K562 (cell line): ENCODE data around the gene AFDN. TPM values are rescaled to one million over a fixed set of nuclear protein-coding genes. Genes with fewer than 3 reads are reported as not detected.

Experiments
- ATAC-seq: fragments of 200-7000 bp; cut with Tn5 transposase; 3 replicates; pipeline ENCODE4 v1.9.1; 2020; ENCODE audit warnings: moderate library complexity
- BruUV-seq: library from RNA; stranded (reverse); fragments of 400-500 nt; replicated peaks from 2 replicates; lab custom pipeline; 2021; lab: Mats Ljungman, UMichigan
- CTCF ChIA-PET: fragments of 300-600 bp; formaldehyde crosslinking; extraction: SDS; loops from one replicate; lab custom pipeline; 2021; ENCODE audit warnings: low intra/inter-chr PET ratio; lab: Yijun Ruan, JAX
- POLR2A ChIA-PET: fragments of 300-600, 350-650 bp; sonication (Branson Sonifier 250); formaldehyde crosslinking; extraction: SDS; loops from one replicate; lab custom pipeline; 2021; ENCODE audit warnings: antibody characterized with exemption, inconsistent platforms; lab: Yijun Ruan, JAX
- DNase-seq, 4 experiments: peaks; one replicate each; pipeline versions ENCODE4 v3.0.0 to v3.0.0-alpha.2; 2011 to 2018; ENCODE audit warnings: low spot score in 3 of 4, mixed read lengths in 3 of 4; ENCODE audit errors: extremely low read depth in 1 of 4
- FAIRE-seq: peaks from 2 replicates; lab custom pipeline; 2011; peaks lifted over from hg19 to GRCh38; lab: Jason Lieb, UNC
- H2AFZ ChIP-seq: 2 replicates; pipeline ENCODE4 v1.6.0; 2011; ENCODE audit warnings: low read depth, low read length, control low read depth, inconsistent platforms
- H3K27ac ChIP-seq: fragments of 200-600 bp; 3 replicates; pipeline ENCODE4 v1.8.0; 2011; ENCODE audit warnings: low read depth, mild to moderate bottlenecking, control low read depth, inconsistent platforms, low read length, moderate library complexity, mixed read lengths; ENCODE audit errors: extremely low read depth
- H3K27me3 ChIP-seq, 2 experiments: fragments of 300-600 bp in 1 of 2; 2 replicates in 1 of 2; 3 replicates in 1 of 2; pipeline versions ENCODE4 v1.6.0 to v1.8.0; 2011; ENCODE audit warnings: inconsistent platforms in 2 of 2, low read length in 2 of 2, mild to moderate bottlenecking in 1 of 2, mixed read lengths in 1 of 2, moderate library complexity in 1 of 2; ENCODE audit not compliant: control insufficient read depth in 2 of 2, insufficient read depth in 2 of 2
- H3K36me3 ChIP-seq: fragments of 300-600 bp; 3 replicates; pipeline ENCODE4 v1.8.0; 2011; ENCODE audit warnings: mild to moderate bottlenecking, low read length, inconsistent platforms; ENCODE audit not compliant: control insufficient read depth, insufficient read depth
- H3K4me1 ChIP-seq, 2 experiments: fragments of 200-600 bp in 1 of 2; replicated peaks in 1 of 2; 2 replicates in 1 of 2; 3 replicates in 1 of 2; pipeline versions ENCODE4 v1.5.1 to v1.8.0; 2011; ENCODE audit warnings: inconsistent platforms in 2 of 2, low read length in 2 of 2, mild to moderate bottlenecking in 1 of 2, mixed read lengths in 1 of 2, moderate library complexity in 1 of 2; ENCODE audit not compliant: control insufficient read depth in 2 of 2, insufficient read depth in 2 of 2
- H3K4me2 ChIP-seq: 2 replicates; pipeline ENCODE4 v1.6.1; 2011; ENCODE audit warnings: low read length, control low read depth, inconsistent platforms, mixed read lengths; ENCODE audit not compliant: insufficient read depth
- H3K4me3 ChIP-seq: fragments of 200-600 bp; sonication (generic), shearing (Covaris generic); 2 replicates; pipeline ENCODE4 v1.5.1; 2016; ENCODE audit warnings: control low read depth, inconsistent platforms
- H3K79me2 ChIP-seq: fragments of 200-600 bp; 3 replicates; pipeline ENCODE4 v1.8.0; 2011; ENCODE audit warnings: low read length, inconsistent platforms; ENCODE audit not compliant: control insufficient read depth, insufficient read depth
- H3K9ac ChIP-seq, 2 experiments: 2 replicates each; pipeline versions ENCODE4 v1.6.0 to v1.6.1; 2011; ENCODE audit warnings: low read depth in 2 of 2, low read length in 2 of 2, control low read depth in 1 of 2, inconsistent platforms in 1 of 2, mild to moderate bottlenecking in 1 of 2, mixed read lengths in 1 of 2; ENCODE audit not compliant: insufficient read depth in 1 of 2
- H3K9me1 ChIP-seq: one replicate; pipeline ENCODE4 v1.6.0; 2011; ENCODE audit warnings: inconsistent platforms, mild to moderate bottlenecking, low read length, moderate library complexity; ENCODE audit not compliant: control insufficient read depth, insufficient read depth
- H3K9me3 ChIP-seq: replicated peaks from 2 replicates; pipeline ENCODE4 v1.5.1; 2011; ENCODE audit warnings: low read depth, low read length, inconsistent platforms; ENCODE audit not compliant: control insufficient read depth, insufficient read depth
- H4K20me1 ChIP-seq: replicated peaks from 2 replicates; pipeline ENCODE4 v1.6.1; 2011; ENCODE audit warnings: low read length, inconsistent platforms, mixed read lengths; ENCODE audit not compliant: control insufficient read depth, insufficient read depth
- CHD1 ChIP-seq: fragments of 200-600 bp; sonication (generic); IDR thresholded peaks from one replicate; pipeline ENCODE4 v1.6.1; 2012; ENCODE audit warnings: mild to moderate bottlenecking, moderate library complexity, low read length, inconsistent platforms
- MXI1 ChIP-seq: IDR thresholded peaks from 2 replicates; pipeline ENCODE4 v1.6.1; 2011; ENCODE audit warnings: low read depth, mild to moderate bottlenecking, improper control_type of control experiment, low read length
- NFE2L1 ChIP-seq: fragments of 450-650 bp; IDR thresholded peaks from 2 replicates; pipeline ENCODE4 v1.6.1; 2016; ENCODE audit warnings: missing genetic modification characterization, low read depth, mild to moderate bottlenecking, missing compliant biosample characterization, moderate library complexity, borderline replicate concordance
- PHF20 ChIP-seq: fragments of 450-650 bp; IDR thresholded peaks from 2 replicates; pipeline ENCODE4 v1.6.1; 2018; ENCODE audit not compliant: partially characterized antibody
- PRDM10 ChIP-seq: fragments of 450-650 bp; IDR thresholded peaks from 2 replicates; pipeline ENCODE4 v1.6.1; 2018; ENCODE audit not compliant: partially characterized antibody
- RBM22 ChIP-seq: fragments of 200-400 bp; formaldehyde crosslinking; IDR thresholded peaks from 2 replicates; pipeline ENCODE4 v1.6.1; 2018; ENCODE audit warnings: low read length, low read depth; ENCODE audit not compliant: poor library complexity, severe bottlenecking
- SRSF9 ChIP-seq: fragments of 200-400 bp; formaldehyde crosslinking; IDR thresholded peaks from 2 replicates; pipeline ENCODE4 v1.6.1; 2017; ENCODE audit warnings: low read depth, low read length, borderline replicate concordance
- TEAD1 ChIP-seq, 2 experiments: fragments of 450-650 bp in 1 of 2; sonication (generic) in 1 of 2; formaldehyde crosslinking; IDR thresholded peaks; 2 replicates each; pipeline versions ENCODE4 v1.4.0 to v1.8.0; 2020 to 2022; ENCODE audit warnings: mild to moderate bottlenecking in 2 of 2, missing genetic modification reagents in 1 of 2
- ZBTB40 ChIP-seq, 2 experiments: fragments of 450-650 bp in 1 of 2; sonication (generic) in 1 of 2; formaldehyde crosslinking in 1 of 2; IDR thresholded peaks; 2 replicates each; pipeline versions ENCODE4 v1.7.1 to v1.9.0; 2016 to 2022; ENCODE audit warnings: inconsistent platforms in 1 of 2, mild to moderate bottlenecking in 1 of 2, missing genetic modification reagents in 1 of 2
- ZNF124 ChIP-seq: sonication (generic); formaldehyde crosslinking; IDR thresholded peaks from 2 replicates; pipeline ENCODE4 v1.8.1; 2022; ENCODE audit warnings: missing genetic modification reagents
- WGBS: fragments of 100-300 bp; shearing (Covaris generic); methylation state at CpG from one replicate; pipeline ENCODE4 v1.1.6; 2016; ENCODE audit warnings: low coverage, mixed read lengths; ENCODE audit not compliant: insufficient coverage; ENCODE audit errors: missing lambda C conversion rate; 5-methylcytosine and 5-hydroxymethylcytosine counted together
- in situ Hi-C: fragments of 300-500 bp; cut with MboI; formaldehyde crosslinking; loops from 4 replicates; pipeline ENCODE4 v1.15.0; 2018; ENCODE audit warnings: inconsistent platforms, mixed read lengths
- intact Hi-C: fragments of 100-400 bp; cut with micrococcal nuclease; formaldehyde crosslinking; loops from 2 replicates; pipeline ENCODE4 v1.14.2; 2022
- polyA plus RNA-seq, 8 experiments: library from polyadenylated mRNA; depleted of rRNA in 4 of 8; stranded (reverse) in 5 of 8; unstranded in 3 of 8; fragments of >200 nt; fragmentation: Nextera tagmentation in 2 of 8; fragmentation: Illumina TruSeq in 1 of 8; extraction: Ambion mirVana in 2 of 8; extraction: Trizol in 1 of 8; gene quantifications; 2 replicates each; pipeline versions ENCODE4 v1.2.1 to v1.2.3, GENCODE V29; 2011 to 2014; ENCODE audit warnings: inconsistent platforms in 1 of 8, missing spikeins in 1 of 8
- total RNA-seq, 7 experiments: library from RNA; depleted of rRNA in 6 of 7; stranded (reverse); fragments of >200 nt in 6 of 7; fragmentation: Illumina TruSeq in 2 of 7; extraction: Trizol in 2 of 7; gene quantifications; 2 replicates each; pipeline versions ENCODE4 v1.2.1 to v1.2.3, GENCODE V29; 2011 to 2021; ENCODE audit warnings: low replicate concordance in 1 of 7

Gene AFDN
- total and polyA plus RNA-seq, 9 of the 15 experiments (the other 6 are each of a cell fraction or from before 2014, with no cell fraction given), result 7.2 to 129 (median 105) TPM

GRCh38 chr6:168009331-168009730 is 182.6 kb downstream of the AFDN start:
- H3K4me2 ChIP-seq, result no peak overlapping the region
- ChIA-PET CTCF (no interaction called here), POLR2A (no interaction called here)
- H3K9ac ChIP-seq, result no peak overlapping the region
- H3K4me1 ChIP-seq, result no peaks in the 10 kb centered on the region
- no peak overlapping the region for H2AFZ ChIP-seq
- H3K27ac ChIP-seq, result no peak overlapping the region
- ATAC-seq, result no peak
- no peak for FAIRE-seq
- peaks cover 10 to 27% of the 10 kb centered on the region in 2 experiments; a peak in 4 of 5 replicates for H3K27me3 ChIP-seq
- no peaks in the 10 kb centered on the region for H3K79me2 ChIP-seq
- peaks cover 6% of the 10 kb centered on the region; the same call in 1 of the 2 replicates for H3K9me3 ChIP-seq
- intact Hi-C loops, result no loop called here
- no peak for DNase-seq
- H3K4me3 ChIP-seq, result no peak overlapping the region
- no TSS peak for BruUV-seq
- 0% methylated on average over 3 of the region's 3 CpGs for WGBS
- in situ Hi-C loops, result no loop called here
- H3K36me3 ChIP-seq, result no peaks in the 10 kb centered on the region
- no peaks in the 10 kb centered on the region for H3K9me1 ChIP-seq
- H4K20me1 ChIP-seq, result no peaks in the 10 kb centered on the region
- TF ChIP-seq PRDM10 (no peak), MXI1 (no peak), CHD1 (no peak), RBM22 (no peak), TEAD1 (CRISPR knock-in tag; IDR thresholded peaks at IDR 0.05) (no peak), PHF20 (no peak), ZNF124 (CRISPR knock-in tag) (no peak), SRSF9 (no peak), ZBTB40 (IDR thresholded peaks at IDR 0.05) (no peak), ZBTB40 (CRISPR knock-in tag; IDR thresholded peaks at IDR 0.05) (no peak), NFE2L1 (tag) (no peak)
